ENCODE data around the gene RHNO1.
A peak's percentile ranks its signal among the peaks of the same experiment; 100 is the strongest.
"Not testable (repeated sequence)": the region's sequence is repeated elsewhere in the genome, so short reads cannot be mapped to it uniquely, and the experiment has no call there.

RHNO1 gene

DNA sequence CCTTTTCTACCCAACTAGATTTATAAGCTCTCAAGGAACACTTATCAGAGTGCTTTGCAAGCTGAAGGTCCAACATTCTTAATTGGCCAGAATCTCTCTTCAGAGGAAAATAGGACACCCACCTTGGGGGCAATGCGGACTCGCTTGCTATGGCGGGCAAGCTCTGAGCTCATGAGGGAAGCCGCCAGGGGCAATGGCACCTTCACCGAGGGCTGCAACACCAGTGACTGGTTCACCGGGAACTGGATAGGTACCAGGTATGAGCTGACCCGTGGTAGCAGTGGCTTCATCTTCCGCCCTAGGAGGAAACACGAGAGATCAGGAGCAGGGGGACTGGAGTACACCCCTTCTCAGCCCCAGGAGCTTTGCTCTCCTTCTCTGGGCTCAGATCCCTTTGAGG lies 12.8 kb upstream of the RHNO1 start:
- no peak overlapping the region for H3K9ac ChIP-seq (ENCODE audit: insufficient read length)
- peaks cover 83% of the 10 kb centered on the region for H3K36me3 ChIP-seq (ENCODE audit: insufficient read depth, low read length)
- no peaks in the 10 kb centered on the region for H3K9me3 ChIP-seq (ENCODE audit: low read depth, low read length)
- DNase-seq (ENCODE audit: low read depth, low spot score): no peak
- H3K4me3 ChIP-seq: no peak overlapping the region
- H3K27ac ChIP-seq: no peak overlapping the region
- TF ChIP-seq EZH2 (IDR thresholded peaks at IDR 0.05) (no peak), FOXP2 (optimal IDR thresholded peaks at IDR 0.05; ENCODE audit: control extremely low read depth, extremely low read length, insufficient read depth) (no peak), POLR2AphosphoS5 (IDR thresholded peaks at IDR 0.05; ENCODE audit: borderline replicate concordance, low read depth, low read length) (no peak)

DNA sequence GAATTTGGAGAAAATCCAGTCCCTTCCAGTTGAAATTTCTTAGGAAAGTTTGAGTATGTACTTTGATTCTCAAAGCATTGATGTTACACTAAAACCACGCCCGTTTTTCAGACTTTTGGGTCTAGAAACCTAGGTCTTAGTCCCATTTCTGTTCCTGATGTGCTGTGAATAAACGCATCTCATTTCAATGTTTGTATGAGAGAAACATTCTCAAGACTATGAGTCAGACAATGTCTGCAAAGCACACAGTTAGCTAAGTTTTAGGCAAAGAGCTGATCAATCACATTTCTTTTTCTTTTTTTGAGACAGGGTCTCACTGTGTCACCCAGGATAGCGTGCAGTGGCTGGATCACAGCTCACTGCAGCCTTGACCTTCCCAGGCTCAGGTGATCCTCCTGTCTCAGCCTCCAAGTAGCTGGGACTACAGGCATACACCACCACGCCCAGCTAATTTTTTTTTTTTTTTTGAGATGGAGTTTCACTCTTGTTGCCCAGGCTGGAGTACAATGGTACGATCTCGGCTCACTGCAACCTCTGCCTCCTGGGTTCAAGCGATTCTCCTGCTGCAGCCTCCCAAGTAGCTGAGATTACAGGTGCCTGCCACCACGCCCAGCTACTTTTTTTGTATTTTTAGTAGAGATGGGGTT lies 7.9 kb upstream of the RHNO1 start:
- DNase-seq (ENCODE audit: low read depth, low spot score); H3K9ac ChIP-seq (ENCODE audit: insufficient read length); H3K27ac ChIP-seq; H3K9me3 ChIP-seq (ENCODE audit: low read depth, low read length); H3K4me3 ChIP-seq: not testable (repeated sequence)
- H3K36me3 ChIP-seq (ENCODE audit: insufficient read depth, low read length): peaks cover 84% of the 10 kb centered on the region

- TF ChIP-seq EZH2 (IDR thresholded peaks at IDR 0.05): no peak
- no peak for TF ChIP-seq POLR2AphosphoS5 (IDR thresholded peaks at IDR 0.05; ENCODE audit: borderline replicate concordance, low read depth, low read length)
- no peak for TF ChIP-seq FOXP2 (optimal IDR thresholded peaks at IDR 0.05; ENCODE audit: control extremely low read depth, extremely low read length, insufficient read depth)
- Histone ChIP-seq H3K9ac (ENCODE audit: insufficient read length) (peak overlapping the region; percentile 97), H3K4me3 (peak overlapping the region; percentile 100), H3K9me3 (ENCODE audit: low read depth, low read length) (no peaks in the 10 kb centered on the region), H3K36me3 (ENCODE audit: insufficient read depth, low read length) (peaks cover 44% of the 10 kb centered on the region), H3K27ac (peak overlapping the region; percentile 88)
- DNase-seq (ENCODE audit: low read depth, low spot score): no peak
Observed at GRCh38 chr12:2876431-2877046, 484 bp upstream of the RHNO1 start.

GRCh38 chr12:2877953-2878732 lies 1.1 kb downstream of the RHNO1 start:
- Histone ChIP-seq H3K9ac (ENCODE audit: insufficient read length) (peak overlapping the region; percentile 97), H3K9me3 (ENCODE audit: low read depth, low read length) (no peaks in the 10 kb centered on the region), H3K36me3 (ENCODE audit: insufficient read depth, low read length) (peaks cover 31% of the 10 kb centered on the region), H3K27ac (peak overlapping the region; percentile 88), H3K4me3 (peak overlapping the region; percentile 100)
- no peak for TF ChIP-seq POLR2AphosphoS5 (IDR thresholded peaks at IDR 0.05; ENCODE audit: borderline replicate concordance, low read depth, low read length)
- TF ChIP-seq EZH2 (IDR thresholded peaks at IDR 0.05): no peak
- no peak for TF ChIP-seq FOXP2 (optimal IDR thresholded peaks at IDR 0.05; ENCODE audit: control extremely low read depth, extremely low read length, insufficient read depth)
- no peak for DNase-seq (ENCODE audit: low read depth, low spot score)

DNA sequence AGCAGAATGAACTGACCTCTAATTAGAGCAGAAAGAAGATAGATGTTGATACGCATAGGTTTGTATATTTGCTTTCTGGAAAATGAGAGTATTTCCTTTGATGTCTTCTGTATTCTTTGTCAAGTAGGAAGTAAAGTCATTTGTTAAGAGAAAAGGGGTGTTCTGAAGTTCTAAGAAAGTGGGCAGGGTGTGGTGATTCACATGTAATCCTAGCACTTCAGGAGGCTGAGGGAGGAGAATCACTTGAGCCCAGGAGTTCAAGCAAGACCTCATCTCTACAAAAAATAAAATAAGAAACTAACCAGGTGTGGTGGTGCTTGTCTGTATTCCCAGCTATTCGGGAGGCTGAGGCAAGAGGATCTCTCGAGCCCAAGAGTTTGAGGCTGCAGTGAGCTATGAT lies 2.8 kb downstream of the RHNO1 start:
- H3K27ac ChIP-seq: no peak overlapping the region
- H3K9ac ChIP-seq (ENCODE audit: insufficient read length): no peak overlapping the region
- no peaks in the 10 kb centered on the region for H3K9me3 ChIP-seq (ENCODE audit: low read depth, low read length)
- H3K36me3 ChIP-seq (ENCODE audit: insufficient read depth, low read length): peaks cover 20% of the 10 kb centered on the region
- H3K4me3 ChIP-seq: no peak overlapping the region
- no peak for DNase-seq (ENCODE audit: low read depth, low spot score)
- TF ChIP-seq POLR2AphosphoS5 (IDR thresholded peaks at IDR 0.05; ENCODE audit: borderline replicate concordance, low read depth, low read length) (no peak), EZH2 (IDR thresholded peaks at IDR 0.05) (no peak), FOXP2 (optimal IDR thresholded peaks at IDR 0.05; ENCODE audit: control extremely low read depth, extremely low read length, insufficient read depth) (no peak)

GRCh38 chr12:2884810-2885209 lies 7.8 kb downstream of the RHNO1 start:
- H3K9ac ChIP-seq (ENCODE audit: insufficient read length): no peak overlapping the region
- peak overlapping the region; percentile 50; the same call in 1 of the 2 replicates for H3K27ac ChIP-seq
- DNase-seq (ENCODE audit: low read depth, low spot score): no peak
- no peak for TF ChIP-seq EZH2 (IDR thresholded peaks at IDR 0.05)
- no peak for TF ChIP-seq FOXP2 (optimal IDR thresholded peaks at IDR 0.05; ENCODE audit: control extremely low read depth, extremely low read length, insufficient read depth)
- TF ChIP-seq POLR2AphosphoS5 (IDR thresholded peaks at IDR 0.05; ENCODE audit: borderline replicate concordance, low read depth, low read length): no peak
- no peak overlapping the region for H3K4me3 ChIP-seq
- peaks cover 31% of the 10 kb centered on the region for H3K36me3 ChIP-seq (ENCODE audit: insufficient read depth, low read length)
- no peaks in the 10 kb centered on the region for H3K9me3 ChIP-seq (ENCODE audit: low read depth, low read length)

GRCh38 chr12:2886768-2887450 lies 9.9 kb downstream of the RHNO1 start:
- Histone ChIP-seq H3K27ac (no peak overlapping the region), H3K4me3 (no peak overlapping the region), H3K36me3 (ENCODE audit: insufficient read depth, low read length) (peaks cover 23% of the 10 kb centered on the region), H3K9me3 (ENCODE audit: low read depth, low read length) (no peaks in the 10 kb centered on the region), H3K9ac (ENCODE audit: insufficient read length) (no peak overlapping the region)
- DNase-seq (ENCODE audit: low read depth, low spot score): no peak
- TF ChIP-seq EZH2 (IDR thresholded peaks at IDR 0.05): no peak
- TF ChIP-seq POLR2AphosphoS5 (IDR thresholded peaks at IDR 0.05; ENCODE audit: borderline replicate concordance, low read depth, low read length): no peak
- no peak for TF ChIP-seq FOXP2 (optimal IDR thresholded peaks at IDR 0.05; ENCODE audit: control extremely low read depth, extremely low read length, insufficient read depth)

GRCh38 chr12:2890001-2890387 lies 13.0 kb downstream of the RHNO1 start:
- Histone ChIP-seq H3K27ac (peak overlapping the region; percentile 72; the same call in 1 of the 2 replicates), H3K4me3 (peak overlapping the region; percentile 84), H3K9me3 (ENCODE audit: low read depth, low read length) (no peaks in the 10 kb centered on the region), H3K36me3 (ENCODE audit: insufficient read depth, low read length) (peaks cover 19% of the 10 kb centered on the region), H3K9ac (ENCODE audit: insufficient read length) (peak overlapping the region; percentile 84)
- TF ChIP-seq FOXP2 (optimal IDR thresholded peaks at IDR 0.05; ENCODE audit: control extremely low read depth, extremely low read length, insufficient read depth) (no peak), EZH2 (IDR thresholded peaks at IDR 0.05) (no peak), POLR2AphosphoS5 (IDR thresholded peaks at IDR 0.05; ENCODE audit: borderline replicate concordance, low read depth, low read length) (no peak)
- no peak for DNase-seq (ENCODE audit: low read depth, low spot score)
